GM21717 (cell line): ENCODE measurements around the gene MACF1.
"Not testable (repeated sequence)": the region's sequence is repeated elsewhere in the genome, so short reads cannot be mapped to it uniquely, and the experiment has no call there.

Experiments
- ATAC-seq: cut with Tn5 transposase; IDR thresholded peaks from one replicate; pipeline ENCODE4 v1.9.1; 2021; ENCODE audit warnings: mild to moderate bottlenecking, moderate library complexity; ENCODE audit not compliant: unreplicated experiment

Gene MACF1

DNA sequence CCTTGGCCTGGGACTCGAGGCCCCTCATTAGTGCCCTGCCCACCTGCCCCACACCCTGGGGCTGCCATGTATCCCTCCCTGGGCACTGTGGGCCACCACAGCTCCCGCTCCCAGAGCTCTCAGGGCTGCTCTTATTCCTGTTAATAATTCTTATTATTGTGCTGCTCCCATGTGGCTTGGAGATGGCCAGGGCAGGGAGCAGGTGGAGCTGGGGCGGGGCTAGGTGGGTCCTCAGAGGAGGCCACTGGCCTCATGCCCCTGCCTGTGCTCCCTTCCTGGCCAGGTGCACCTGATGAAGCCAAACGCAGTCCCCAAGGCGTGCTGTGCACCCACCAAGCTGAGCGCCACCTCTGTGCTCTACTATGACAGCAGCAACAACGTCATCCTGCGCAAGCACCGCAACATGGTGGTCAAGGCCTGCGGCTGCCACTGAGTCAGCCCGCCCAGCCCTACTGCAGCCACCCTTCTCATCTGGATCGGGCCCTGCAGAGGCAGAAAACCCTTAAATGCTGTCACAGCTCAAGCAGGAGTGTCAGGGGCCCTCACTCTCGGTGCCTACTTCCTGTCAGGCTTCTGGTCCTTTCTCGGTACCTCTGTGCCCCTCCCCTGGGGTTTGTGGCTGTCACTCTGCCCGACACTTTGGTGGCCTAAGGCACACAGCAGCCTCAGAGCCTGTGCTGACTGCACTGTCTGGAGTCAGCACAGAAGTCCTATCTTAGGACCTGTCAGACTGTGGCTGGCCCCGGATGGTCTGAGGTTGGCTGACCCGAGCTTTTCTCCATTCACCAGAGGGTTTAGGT, 321.1 kb downstream of the MACF1 start:
- ATAC-seq = peak; percentile 88

DNA sequence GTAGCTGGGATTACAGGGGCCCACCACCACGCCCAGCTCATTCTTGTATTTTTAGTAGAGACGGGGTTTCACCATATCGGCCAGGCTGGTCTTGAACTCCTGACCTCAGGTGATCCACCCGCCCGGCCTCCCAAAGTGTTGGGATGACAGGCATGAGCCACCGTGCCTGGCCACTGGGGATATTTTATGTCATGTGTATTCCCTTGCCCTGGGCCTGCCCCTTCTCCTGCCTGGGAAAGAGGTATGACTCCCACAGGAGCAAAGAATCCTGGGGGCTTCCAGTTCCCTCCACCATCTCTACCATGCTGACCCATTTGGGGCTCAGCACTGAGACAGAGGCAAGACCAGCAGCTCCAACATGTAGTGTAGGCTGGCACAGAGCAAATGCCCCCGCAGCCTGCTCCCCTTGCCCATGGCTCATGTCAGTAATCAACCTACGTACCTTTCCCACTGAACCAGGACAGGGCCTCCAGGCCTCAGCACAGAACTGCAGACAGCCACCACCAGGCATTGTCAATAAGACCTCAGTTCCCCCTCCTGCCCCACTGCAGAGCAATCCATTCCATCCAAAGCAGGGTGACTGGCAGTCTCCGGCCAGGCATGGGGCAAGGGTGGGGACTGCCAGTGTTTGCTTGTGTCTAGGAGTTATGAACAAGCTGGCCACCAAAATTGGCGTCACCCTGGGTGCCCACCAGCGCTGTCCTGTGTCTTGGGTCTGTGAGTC, 322.1 kb downstream of the MACF1 start:
- no peak for ATAC-seq

DNA sequence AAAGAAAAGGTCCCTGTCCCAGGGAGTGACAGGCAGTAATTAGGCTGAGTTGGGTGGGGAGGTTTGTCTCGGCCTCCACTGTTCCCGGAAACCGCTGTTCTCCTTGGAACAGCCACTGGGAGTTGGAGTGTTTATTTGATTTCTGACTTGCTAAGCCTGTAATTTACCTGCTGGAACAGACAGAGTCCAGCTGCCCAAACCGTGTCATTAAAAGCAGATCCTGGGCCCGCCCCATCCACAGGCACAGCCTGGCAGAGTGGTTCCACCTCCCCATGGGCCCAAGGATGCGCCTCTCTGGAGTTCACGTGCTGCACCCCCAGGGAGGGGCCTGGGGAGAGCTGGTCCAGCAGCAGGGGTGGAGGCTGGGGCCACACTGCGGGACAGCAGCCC, 322.7 kb downstream of the MACF1 start:
- ATAC-seq = not testable (repeated sequence)

DNA sequence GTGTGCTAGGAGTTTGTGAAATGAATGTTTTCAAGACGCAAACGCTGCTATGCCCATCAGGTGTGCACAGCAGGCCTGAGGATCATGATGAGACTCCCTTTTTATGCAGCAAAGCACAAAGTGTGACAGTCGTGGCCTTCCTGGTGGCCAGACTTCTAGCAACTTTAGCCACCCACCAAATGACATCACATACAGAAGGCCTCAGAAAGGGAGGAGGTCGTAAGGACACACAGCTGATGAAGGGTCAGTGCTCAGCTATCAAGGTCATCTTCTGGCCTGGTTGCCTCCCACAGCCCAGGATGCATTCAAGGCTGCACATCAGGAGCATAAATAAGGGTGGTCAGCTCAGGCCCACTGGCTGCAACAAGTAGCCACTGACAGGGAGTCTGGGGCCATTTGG, 323.6 kb downstream of the MACF1 start:
- ATAC-seq = no peak

DNA sequence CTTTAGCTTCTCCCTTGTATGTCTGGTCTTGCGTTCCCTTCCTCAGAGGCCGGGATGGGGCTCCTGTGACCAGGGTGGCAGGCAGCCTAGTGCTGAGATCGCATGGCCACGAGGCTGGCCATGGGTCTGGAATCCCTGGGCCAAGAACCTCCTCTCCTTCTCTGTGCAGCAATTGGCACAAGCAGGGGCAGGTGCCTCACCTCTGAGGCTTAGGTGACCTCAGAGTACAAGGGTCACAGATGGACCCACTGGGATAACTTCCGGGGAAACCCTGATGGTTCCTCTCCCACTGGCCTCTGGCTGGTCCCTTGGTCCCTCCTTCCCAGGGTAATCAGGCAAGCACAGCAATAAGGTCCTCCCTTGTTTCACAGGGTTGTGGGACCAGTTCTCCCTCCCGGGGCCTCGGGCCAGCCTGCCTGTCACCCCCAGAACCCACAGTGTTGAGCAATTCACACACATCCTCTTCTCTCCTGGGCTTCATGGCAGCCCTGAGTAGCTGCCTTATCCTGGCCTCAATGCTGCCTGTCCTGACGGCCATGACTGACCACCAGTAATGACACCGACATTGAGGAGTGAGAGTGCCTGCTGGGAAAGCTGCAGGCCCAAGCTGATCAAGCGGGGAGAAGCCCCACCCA, 325.5 kb downstream of the MACF1 start:
- no peak for ATAC-seq

DNA sequence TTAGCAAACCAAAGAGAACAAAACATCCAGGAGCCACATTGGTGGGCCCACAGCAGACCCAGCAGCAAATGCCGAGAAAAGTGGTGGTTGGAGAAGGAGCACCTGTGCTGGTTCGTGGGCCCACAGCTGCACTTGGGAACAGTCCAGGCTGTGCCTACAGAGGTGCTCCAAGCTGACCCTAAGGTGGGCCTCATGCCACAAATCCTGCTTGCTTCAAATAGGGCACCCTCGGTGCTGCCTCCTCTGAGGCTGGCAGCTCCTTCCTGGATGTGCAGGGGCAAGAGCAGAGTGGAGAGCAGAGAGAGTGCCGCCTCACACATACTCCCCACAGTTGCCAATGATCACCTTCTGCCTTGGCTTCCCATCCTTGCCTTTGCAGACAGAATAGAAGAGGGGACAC, 327.0 kb downstream of the MACF1 start:
- no peak for ATAC-seq

DNA sequence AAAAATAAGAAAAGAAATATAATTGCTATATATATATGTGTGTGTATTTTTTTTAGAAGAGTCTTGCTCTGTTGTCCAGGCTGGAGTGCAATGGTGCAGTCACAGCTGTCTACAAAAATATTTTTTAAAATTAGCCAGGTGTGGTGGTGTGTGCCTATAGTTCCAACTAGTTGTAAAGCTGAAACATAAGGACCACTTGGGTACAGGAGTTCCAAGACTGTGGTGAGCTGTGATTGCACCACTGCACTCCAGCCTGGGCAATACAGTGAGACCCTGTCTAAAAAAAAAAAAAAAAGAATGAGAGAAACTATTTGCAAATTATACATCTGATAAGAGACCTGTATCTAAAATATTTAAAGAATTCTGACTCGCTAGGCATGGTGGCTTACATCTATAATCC, 328.9 kb downstream of the MACF1 start:
- ATAC-seq = no peak
